H1 (cell line): Measurements from ENCODE around the gene PIGL.

ENCODE experiments used
- CHD1 ChIP-seq: IDR thresholded peaks from 2 replicates; pipeline ENCODE4 v1.6.1; 2012; ENCODE audit warnings: low read depth, low read length, improper control_type of control experiment
- CREB1 ChIP-seq: IDR thresholded peaks from 2 replicates; pipeline ENCODE4 v1.6.1; 2012; ENCODE audit warnings: inconsistent platforms
- GABPA ChIP-seq: IDR thresholded peaks from 2 replicates; pipeline ENCODE4 v1.6.1; 2011; ENCODE audit warnings: mild to moderate bottlenecking, low read length, moderate library complexity, borderline replicate concordance; ENCODE audit not compliant: insufficient read depth
- KDM4A ChIP-seq: IDR thresholded peaks from one replicate; pipeline ENCODE4 v1.7.1; 2012; ENCODE audit warnings: low read depth, mild to moderate bottlenecking, moderate library complexity, low read length, inconsistent platforms; ENCODE audit not compliant: severe bottlenecking
- POLR2A ChIP-seq, 2 experiments: IDR thresholded peaks; 1 replicate in 1 of 2; 2 replicates in 1 of 2; pipeline ENCODE4 v1.6.1; 2011; ENCODE audit warnings: low read depth in 2 of 2, low read length in 2 of 2, mild to moderate bottlenecking in 2 of 2; ENCODE audit errors: control extremely low read depth in 1 of 2
- TF ChIP-seq, protein P1 (sequence below): IDR thresholded peaks from 2 replicates; pipeline ENCODE4 v1.6.1; 2012; ENCODE audit warnings: inconsistent platforms
- TF ChIP-seq, protein P2 (sequence below), 3 experiments: IDR thresholded peaks; 1 replicate in 2 of 3; 2 replicates in 1 of 3; pipeline versions ENCODE4 v1.5.1 to v1.6.1; 2011; ENCODE audit warnings: low read length in 3 of 3, mild to moderate bottlenecking in 3 of 3, inconsistent platforms in 2 of 3, low read depth in 1 of 3, moderate library complexity in 1 of 3; ENCODE audit not compliant: insufficient read depth in 1 of 3; ENCODE audit errors: control extremely low read depth in 1 of 3
- TF ChIP-seq, protein P3 (sequence below): IDR thresholded peaks from 2 replicates; pipeline ENCODE4 v1.6.1; 2011; ENCODE audit warnings: low read depth, mild to moderate bottlenecking, low read length; ENCODE audit not compliant: insufficient read depth
- TF ChIP-seq, protein P4 (sequence below): fragments of 300-600 bp; sonication (generic); IDR thresholded peaks from 2 replicates; pipeline ENCODE4 v1.7.1; 2012; ENCODE audit warnings: low read length, moderate library complexity, mild to moderate bottlenecking, inconsistent platforms; ENCODE audit not compliant: insufficient replicate concordance

DNA sequence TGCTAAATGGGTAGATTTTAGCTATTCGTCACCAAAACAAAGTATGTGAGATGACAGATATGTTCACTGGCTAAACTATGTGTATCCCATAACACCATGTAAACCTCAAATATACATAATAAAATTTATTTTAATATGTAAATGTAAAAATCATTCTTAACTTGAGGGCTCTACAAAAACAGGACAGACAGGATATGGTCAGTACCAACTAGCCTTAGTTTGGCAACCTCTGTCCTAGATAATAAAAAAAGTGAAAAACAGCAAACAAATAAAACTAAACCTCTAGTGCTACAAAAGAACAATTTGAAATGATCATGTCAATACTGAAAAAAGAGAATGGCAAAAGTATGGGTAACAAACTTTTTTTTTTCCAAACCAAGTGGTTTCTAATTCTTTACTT, 35.4 kb upstream of the PIGL start:
- TF ChIP-seq POLR2A (IDR thresholded peaks at IDR 0.05; ENCODE audit: control extremely low read depth in 1 of 2, low read depth in 2 of 2, low read length in 2 of 2) = no peak
- no peak for TF ChIP-seq KDM4A
- TF ChIP-seq, protein P1, sequence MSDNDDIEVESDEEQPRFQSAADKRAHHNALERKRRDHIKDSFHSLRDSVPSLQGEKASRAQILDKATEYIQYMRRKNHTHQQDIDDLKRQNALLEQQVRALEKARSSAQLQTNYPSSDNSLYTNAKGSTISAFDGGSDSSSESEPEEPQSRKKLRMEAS = no peak
- TF ChIP-seq, protein P2, sequence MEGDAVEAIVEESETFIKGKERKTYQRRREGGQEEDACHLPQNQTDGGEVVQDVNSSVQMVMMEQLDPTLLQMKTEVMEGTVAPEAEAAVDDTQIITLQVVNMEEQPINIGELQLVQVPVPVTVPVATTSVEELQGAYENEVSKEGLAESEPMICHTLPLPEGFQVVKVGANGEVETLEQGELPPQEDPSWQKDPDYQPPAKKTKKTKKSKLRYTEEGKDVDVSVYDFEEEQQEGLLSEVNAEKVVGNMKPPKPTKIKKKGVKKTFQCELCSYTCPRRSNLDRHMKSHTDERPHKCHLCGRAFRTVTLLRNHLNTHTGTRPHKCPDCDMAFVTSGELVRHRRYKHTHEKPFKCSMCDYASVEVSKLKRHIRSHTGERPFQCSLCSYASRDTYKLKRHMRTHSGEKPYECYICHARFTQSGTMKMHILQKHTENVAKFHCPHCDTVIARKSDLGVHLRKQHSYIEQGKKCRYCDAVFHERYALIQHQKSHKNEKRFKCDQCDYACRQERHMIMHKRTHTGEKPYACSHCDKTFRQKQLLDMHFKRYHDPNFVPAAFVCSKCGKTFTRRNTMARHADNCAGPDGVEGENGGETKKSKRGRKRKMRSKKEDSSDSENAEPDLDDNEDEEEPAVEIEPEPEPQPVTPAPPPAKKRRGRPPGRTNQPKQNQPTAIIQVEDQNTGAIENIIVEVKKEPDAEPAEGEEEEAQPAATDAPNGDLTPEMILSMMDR (IDR thresholded peaks at IDR 0.05; ENCODE audit: control extremely low read depth in 1 of 3, insufficient read depth in 1 of 3, low read depth in 1 of 3, low read length in 3 of 3) = no peak
- no peak for TF ChIP-seq CREB1
- TF ChIP-seq GABPA = no peak
- TF ChIP-seq, protein P3, sequence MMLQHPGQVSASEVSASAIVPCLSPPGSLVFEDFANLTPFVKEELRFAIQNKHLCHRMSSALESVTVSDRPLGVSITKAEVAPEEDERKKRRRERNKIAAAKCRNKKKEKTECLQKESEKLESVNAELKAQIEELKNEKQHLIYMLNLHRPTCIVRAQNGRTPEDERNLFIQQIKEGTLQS = no peak
- TF ChIP-seq, protein P4, sequence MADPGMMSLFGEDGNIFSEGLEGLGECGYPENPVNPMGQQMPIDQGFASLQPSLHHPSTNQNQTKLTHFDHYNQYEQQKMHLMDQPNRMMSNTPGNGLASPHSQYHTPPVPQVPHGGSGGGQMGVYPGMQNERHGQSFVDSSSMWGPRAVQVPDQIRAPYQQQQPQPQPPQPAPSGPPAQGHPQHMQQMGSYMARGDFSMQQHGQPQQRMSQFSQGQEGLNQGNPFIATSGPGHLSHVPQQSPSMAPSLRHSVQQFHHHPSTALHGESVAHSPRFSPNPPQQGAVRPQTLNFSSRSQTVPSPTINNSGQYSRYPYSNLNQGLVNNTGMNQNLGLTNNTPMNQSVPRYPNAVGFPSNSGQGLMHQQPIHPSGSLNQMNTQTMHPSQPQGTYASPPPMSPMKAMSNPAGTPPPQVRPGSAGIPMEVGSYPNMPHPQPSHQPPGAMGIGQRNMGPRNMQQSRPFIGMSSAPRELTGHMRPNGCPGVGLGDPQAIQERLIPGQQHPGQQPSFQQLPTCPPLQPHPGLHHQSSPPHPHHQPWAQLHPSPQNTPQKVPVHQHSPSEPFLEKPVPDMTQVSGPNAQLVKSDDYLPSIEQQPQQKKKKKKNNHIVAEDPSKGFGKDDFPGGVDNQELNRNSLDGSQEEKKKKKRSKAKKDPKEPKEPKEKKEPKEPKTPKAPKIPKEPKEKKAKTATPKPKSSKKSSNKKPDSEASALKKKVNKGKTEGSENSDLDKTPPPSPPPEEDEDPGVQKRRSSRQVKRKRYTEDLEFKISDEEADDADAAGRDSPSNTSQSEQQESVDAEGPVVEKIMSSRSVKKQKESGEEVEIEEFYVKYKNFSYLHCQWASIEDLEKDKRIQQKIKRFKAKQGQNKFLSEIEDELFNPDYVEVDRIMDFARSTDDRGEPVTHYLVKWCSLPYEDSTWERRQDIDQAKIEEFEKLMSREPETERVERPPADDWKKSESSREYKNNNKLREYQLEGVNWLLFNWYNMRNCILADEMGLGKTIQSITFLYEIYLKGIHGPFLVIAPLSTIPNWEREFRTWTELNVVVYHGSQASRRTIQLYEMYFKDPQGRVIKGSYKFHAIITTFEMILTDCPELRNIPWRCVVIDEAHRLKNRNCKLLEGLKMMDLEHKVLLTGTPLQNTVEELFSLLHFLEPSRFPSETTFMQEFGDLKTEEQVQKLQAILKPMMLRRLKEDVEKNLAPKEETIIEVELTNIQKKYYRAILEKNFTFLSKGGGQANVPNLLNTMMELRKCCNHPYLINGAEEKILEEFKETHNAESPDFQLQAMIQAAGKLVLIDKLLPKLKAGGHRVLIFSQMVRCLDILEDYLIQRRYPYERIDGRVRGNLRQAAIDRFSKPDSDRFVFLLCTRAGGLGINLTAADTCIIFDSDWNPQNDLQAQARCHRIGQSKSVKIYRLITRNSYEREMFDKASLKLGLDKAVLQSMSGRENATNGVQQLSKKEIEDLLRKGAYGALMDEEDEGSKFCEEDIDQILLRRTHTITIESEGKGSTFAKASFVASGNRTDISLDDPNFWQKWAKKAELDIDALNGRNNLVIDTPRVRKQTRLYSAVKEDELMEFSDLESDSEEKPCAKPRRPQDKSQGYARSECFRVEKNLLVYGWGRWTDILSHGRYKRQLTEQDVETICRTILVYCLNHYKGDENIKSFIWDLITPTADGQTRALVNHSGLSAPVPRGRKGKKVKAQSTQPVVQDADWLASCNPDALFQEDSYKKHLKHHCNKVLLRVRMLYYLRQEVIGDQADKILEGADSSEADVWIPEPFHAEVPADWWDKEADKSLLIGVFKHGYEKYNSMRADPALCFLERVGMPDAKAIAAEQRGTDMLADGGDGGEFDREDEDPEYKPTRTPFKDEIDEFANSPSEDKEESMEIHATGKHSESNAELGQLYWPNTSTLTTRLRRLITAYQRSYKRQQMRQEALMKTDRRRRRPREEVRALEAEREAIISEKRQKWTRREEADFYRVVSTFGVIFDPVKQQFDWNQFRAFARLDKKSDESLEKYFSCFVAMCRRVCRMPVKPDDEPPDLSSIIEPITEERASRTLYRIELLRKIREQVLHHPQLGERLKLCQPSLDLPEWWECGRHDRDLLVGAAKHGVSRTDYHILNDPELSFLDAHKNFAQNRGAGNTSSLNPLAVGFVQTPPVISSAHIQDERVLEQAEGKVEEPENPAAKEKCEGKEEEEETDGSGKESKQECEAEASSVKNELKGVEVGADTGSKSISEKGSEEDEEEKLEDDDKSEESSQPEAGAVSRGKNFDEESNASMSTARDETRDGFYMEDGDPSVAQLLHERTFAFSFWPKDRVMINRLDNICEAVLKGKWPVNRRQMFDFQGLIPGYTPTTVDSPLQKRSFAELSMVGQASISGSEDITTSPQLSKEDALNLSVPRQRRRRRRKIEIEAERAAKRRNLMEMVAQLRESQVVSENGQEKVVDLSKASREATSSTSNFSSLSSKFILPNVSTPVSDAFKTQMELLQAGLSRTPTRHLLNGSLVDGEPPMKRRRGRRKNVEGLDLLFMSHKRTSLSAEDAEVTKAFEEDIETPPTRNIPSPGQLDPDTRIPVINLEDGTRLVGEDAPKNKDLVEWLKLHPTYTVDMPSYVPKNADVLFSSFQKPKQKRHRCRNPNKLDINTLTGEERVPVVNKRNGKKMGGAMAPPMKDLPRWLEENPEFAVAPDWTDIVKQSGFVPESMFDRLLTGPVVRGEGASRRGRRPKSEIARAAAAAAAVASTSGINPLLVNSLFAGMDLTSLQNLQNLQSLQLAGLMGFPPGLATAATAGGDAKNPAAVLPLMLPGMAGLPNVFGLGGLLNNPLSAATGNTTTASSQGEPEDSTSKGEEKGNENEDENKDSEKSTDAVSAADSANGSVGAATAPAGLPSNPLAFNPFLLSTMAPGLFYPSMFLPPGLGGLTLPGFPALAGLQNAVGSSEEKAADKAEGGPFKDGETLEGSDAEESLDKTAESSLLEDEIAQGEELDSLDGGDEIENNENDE = no peak
- TF ChIP-seq CHD1 = no peak
